ENCODE results near the gene THY1. TPM values are rescaled to one million over a fixed set of nuclear protein-coding genes. Genes with fewer than 3 reads are reported as not detected.

Gene THY1
- total RNA-seq, 1 experiment from 2014 or later = 1.1 TPM

- ATAC-seq = no peak
- Histone ChIP-seq H3K27me3 (ENCODE audit: insufficient read depth, low read length) (no peaks in the 10 kb centered on the region), H3K4me2 (ENCODE audit: low read length) (no peak overlapping the region), H3K36me3 (ENCODE audit: control insufficient read depth in 1 of 2, insufficient read depth in 2 of 2, low read length in 2 of 2) (no peaks in the 10 kb centered on the region), H3K9me2 (ENCODE audit: insufficient read depth) (no peaks in the 10 kb centered on the region), H3K27ac (ENCODE audit: low read depth, low read length) (no peak overlapping the region), H3K4me1 (ENCODE audit: control insufficient read depth in 1 of 2, insufficient read depth in 2 of 2, low read length in 2 of 2) (no peaks in the 10 kb centered on the region), H3K79me2 (ENCODE audit: insufficient read depth, low read length) (no peaks in the 10 kb centered on the region), H3K9me3 (ENCODE audit: control insufficient read depth in 1 of 2, insufficient read depth in 1 of 2, low read depth in 1 of 2, low read length in 2 of 2) (no peaks in the 10 kb centered on the region), H3K4me3 (replicated peaks in 1 of 2; ENCODE audit: low read depth in 1 of 2, low read length in 2 of 2) (no peak overlapping the region), H3K9ac (ENCODE audit: low read length) (no peak overlapping the region), H4K20me1 (ENCODE audit: insufficient read depth) (no peaks in the 10 kb centered on the region), H2AFZ (ENCODE audit: low read depth, low read length, poor library complexity, severe bottlenecking) (no peak overlapping the region)
- TF ChIP-seq SP1 (IDR thresholded peaks at IDR 0.05; ENCODE audit: low read depth) (no peak), MAX (IDR thresholded peaks at IDR 0.05) (no peak), CTCF (IDR thresholded peaks at IDR 0.05 in 2 of 3, conservative IDR thresholded peaks at IDR 0.05 in 1 of 3; ENCODE audit: borderline replicate concordance in 1 of 3, insufficient read depth in 1 of 3, low read depth in 2 of 3, low read length in 2 of 3) (no peak), JUND (IDR thresholded peaks at IDR 0.05) (no peak), SRF (IDR thresholded peaks at IDR 0.05; ENCODE audit: low read depth) (no peak), FOSL1 (IDR thresholded peaks at IDR 0.05; ENCODE audit: low read depth) (no peak), SIN3A (IDR thresholded peaks at IDR 0.05; ENCODE audit: low read depth) (no peak), ATF3 (IDR thresholded peaks at IDR 0.05) (no peak), RAD21 (IDR thresholded peaks at IDR 0.05; ENCODE audit: low read depth) (no peak)
- CTCF ChIA-PET = interaction anchor here (2.0 kb wide), 1 partner anchor 54 kb away, joined by 4 read pairs; no protein-coding TSS in a partner anchor
- RAD21 ChIA-PET (ENCODE audit: low non-redundant PET in 1 of 2, low total read pairs in 2 of 2, uncharacterized antibody in 2 of 2, unreplicated experiment in 2 of 2) = no interaction called here
- POLR2A ChIA-PET = no interaction called here
- intact Hi-C loops (cut with micrococcal nuclease) = no loop called here
- DNase-seq (ENCODE audit: low read depth, low spot score) = no peak
- no TSS peak for BruUV-seq (replicated peaks)
These were observed 12.5 kb downstream of the THY1 start for GRCh38 chr11:119410501-119410900.

- ChIA-PET CTCF (interaction anchor here (2.0 kb wide), 1 partner anchor 53 kb away, joined by 4 read pairs; no protein-coding TSS in a partner anchor), POLR2A (no interaction called here), RAD21 (ENCODE audit: low non-redundant PET in 1 of 2, low total read pairs in 2 of 2, uncharacterized antibody in 2 of 2, unreplicated experiment in 2 of 2) (no interaction called here)
- DNase-seq (ENCODE audit: low read depth, low spot score) = no peak
- no peak for ATAC-seq
- Histone ChIP-seq H3K36me3 (ENCODE audit: control insufficient read depth in 1 of 2, insufficient read depth in 2 of 2, low read length in 2 of 2) (no peaks in the 10 kb centered on the region), H3K4me2 (ENCODE audit: low read length) (no peak overlapping the region), H3K9me2 (ENCODE audit: insufficient read depth) (no peaks in the 10 kb centered on the region), H3K27ac (ENCODE audit: low read depth, low read length) (no peak overlapping the region), H4K20me1 (ENCODE audit: insufficient read depth) (no peaks in the 10 kb centered on the region), H3K9me3 (ENCODE audit: control insufficient read depth in 1 of 2, insufficient read depth in 1 of 2, low read depth in 1 of 2, low read length in 2 of 2) (no peaks in the 10 kb centered on the region), H2AFZ (ENCODE audit: low read depth, low read length, poor library complexity, severe bottlenecking) (no peak overlapping the region), H3K27me3 (ENCODE audit: insufficient read depth, low read length) (no peaks in the 10 kb centered on the region), H3K4me1 (ENCODE audit: control insufficient read depth in 1 of 2, insufficient read depth in 2 of 2, low read length in 2 of 2) (no peaks in the 10 kb centered on the region), H3K4me3 (replicated peaks in 1 of 2; ENCODE audit: low read depth in 1 of 2, low read length in 2 of 2) (no peak overlapping the region), H3K79me2 (ENCODE audit: insufficient read depth, low read length) (no peaks in the 10 kb centered on the region), H3K9ac (ENCODE audit: low read length) (no peak overlapping the region)
- intact Hi-C loops (cut with micrococcal nuclease) = no loop called here
- no TSS peak for BruUV-seq (replicated peaks)
- TF ChIP-seq REST (IDR thresholded peaks at IDR 0.05; ENCODE audit: low read depth) = no peak
- no peak for TF ChIP-seq MAX (IDR thresholded peaks at IDR 0.05)
- no peak for TF ChIP-seq FOSL1 (IDR thresholded peaks at IDR 0.05; ENCODE audit: low read depth)
- TF ChIP-seq ELF1 (IDR thresholded peaks at IDR 0.05; ENCODE audit: borderline replicate concordance, low read depth) = no peak
- no peak for TF ChIP-seq POLR2AphosphoS5 (IDR thresholded peaks at IDR 0.05; ENCODE audit: low read depth, low read length)
- TF ChIP-seq JUND (IDR thresholded peaks at IDR 0.05) = no peak
- no peak for TF ChIP-seq EZH2 (IDR thresholded peaks at IDR 0.05)
- no peak for TF ChIP-seq SRF (IDR thresholded peaks at IDR 0.05; ENCODE audit: low read depth)
These were observed 13.2 kb downstream of the THY1 start for GRCh38 chr11:119409731-119410130.
